Upper lobe of left lung (tissue), 4 donors: ENCODE data around the gene PGA3.
"Not testable (repeated sequence)": the region's sequence is repeated elsewhere in the genome, so short reads cannot be mapped to it uniquely, and the experiment has no call there.

Experiments
- EP300 ChIP-seq, 4 donors: sonication (generic); formaldehyde crosslinking; IDR thresholded peaks; one replicate each; pipeline ENCODE4 v1.5.1; 2017; ENCODE audit warnings: antibody characterized with exemption in 4 of 4, control low read depth in 2 of 4
- POLR2A ChIP-seq, 4 donors: fragments of 450-650 bp; IDR thresholded peaks; one replicate each; pipeline ENCODE4 v1.5.1; 2016 to 2017; ENCODE audit warnings: antibody characterized with exemption in 4 of 4, mild to moderate bottlenecking in 2 of 4
- TF ChIP-seq, protein P1 (sequence below), 6 experiments: fragments of 450-650 bp in 4 of 6; fragments of 200-600 bp in 2 of 6; sonication (generic) in 2 of 6; IDR thresholded peaks; one replicate each; pipeline ENCODE4 v1.5.1; 2016 to 2019; ENCODE audit warnings: antibody characterized with exemption in 6 of 6

DNA sequence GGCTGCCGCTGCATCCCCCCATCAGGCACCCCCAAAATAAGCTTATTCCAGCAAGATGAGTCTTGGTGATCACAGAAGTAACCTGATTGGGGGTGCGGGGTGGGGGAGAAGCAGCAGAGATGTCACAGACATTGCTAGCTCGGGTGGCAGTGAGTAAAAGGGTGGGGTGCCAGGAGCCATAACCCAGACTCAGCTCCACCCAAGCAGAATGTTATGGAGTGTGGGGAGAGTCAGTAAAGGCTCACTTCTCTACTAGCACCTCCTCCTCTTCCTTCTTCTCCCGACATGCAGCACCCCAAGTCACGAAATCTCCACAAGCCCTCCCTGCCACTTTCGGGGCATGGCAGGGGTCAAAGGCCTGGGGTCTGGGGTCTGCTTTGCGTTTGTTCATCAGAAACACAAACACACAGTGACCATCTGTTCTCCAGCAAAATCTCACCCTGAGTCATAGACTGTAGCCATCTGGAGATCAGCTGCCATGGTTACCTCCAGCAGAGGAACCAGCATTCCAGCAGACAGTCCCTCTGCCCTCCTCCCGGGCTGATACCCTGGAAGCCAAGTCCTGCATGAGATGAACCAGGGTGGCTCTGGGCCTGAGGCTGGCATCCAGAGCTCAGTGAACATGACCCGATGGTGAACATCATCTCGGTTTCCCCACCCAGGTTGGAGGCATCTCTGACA, 42.1 kb downstream of the PGA3 start:
- TF ChIP-seq, protein P1, sequence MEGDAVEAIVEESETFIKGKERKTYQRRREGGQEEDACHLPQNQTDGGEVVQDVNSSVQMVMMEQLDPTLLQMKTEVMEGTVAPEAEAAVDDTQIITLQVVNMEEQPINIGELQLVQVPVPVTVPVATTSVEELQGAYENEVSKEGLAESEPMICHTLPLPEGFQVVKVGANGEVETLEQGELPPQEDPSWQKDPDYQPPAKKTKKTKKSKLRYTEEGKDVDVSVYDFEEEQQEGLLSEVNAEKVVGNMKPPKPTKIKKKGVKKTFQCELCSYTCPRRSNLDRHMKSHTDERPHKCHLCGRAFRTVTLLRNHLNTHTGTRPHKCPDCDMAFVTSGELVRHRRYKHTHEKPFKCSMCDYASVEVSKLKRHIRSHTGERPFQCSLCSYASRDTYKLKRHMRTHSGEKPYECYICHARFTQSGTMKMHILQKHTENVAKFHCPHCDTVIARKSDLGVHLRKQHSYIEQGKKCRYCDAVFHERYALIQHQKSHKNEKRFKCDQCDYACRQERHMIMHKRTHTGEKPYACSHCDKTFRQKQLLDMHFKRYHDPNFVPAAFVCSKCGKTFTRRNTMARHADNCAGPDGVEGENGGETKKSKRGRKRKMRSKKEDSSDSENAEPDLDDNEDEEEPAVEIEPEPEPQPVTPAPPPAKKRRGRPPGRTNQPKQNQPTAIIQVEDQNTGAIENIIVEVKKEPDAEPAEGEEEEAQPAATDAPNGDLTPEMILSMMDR (IDR thresholded peaks at IDR 0.05): not testable (repeated sequence)
- not testable (repeated sequence) for TF ChIP-seq EP300, POLR2A (IDR thresholded peaks at IDR 0.05)
